ENCODE results near the gene NDUFV3.
"Not testable (repeated sequence)": the region's sequence is repeated elsewhere in the genome, so short reads cannot be mapped to it uniquely, and the experiment has no call there.

- TF ChIP-seq, protein P1, sequence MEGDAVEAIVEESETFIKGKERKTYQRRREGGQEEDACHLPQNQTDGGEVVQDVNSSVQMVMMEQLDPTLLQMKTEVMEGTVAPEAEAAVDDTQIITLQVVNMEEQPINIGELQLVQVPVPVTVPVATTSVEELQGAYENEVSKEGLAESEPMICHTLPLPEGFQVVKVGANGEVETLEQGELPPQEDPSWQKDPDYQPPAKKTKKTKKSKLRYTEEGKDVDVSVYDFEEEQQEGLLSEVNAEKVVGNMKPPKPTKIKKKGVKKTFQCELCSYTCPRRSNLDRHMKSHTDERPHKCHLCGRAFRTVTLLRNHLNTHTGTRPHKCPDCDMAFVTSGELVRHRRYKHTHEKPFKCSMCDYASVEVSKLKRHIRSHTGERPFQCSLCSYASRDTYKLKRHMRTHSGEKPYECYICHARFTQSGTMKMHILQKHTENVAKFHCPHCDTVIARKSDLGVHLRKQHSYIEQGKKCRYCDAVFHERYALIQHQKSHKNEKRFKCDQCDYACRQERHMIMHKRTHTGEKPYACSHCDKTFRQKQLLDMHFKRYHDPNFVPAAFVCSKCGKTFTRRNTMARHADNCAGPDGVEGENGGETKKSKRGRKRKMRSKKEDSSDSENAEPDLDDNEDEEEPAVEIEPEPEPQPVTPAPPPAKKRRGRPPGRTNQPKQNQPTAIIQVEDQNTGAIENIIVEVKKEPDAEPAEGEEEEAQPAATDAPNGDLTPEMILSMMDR (IDR thresholded peaks at IDR 0.05; ENCODE audit: extremely low read depth in 1 of 2, insufficient read depth in 1 of 2, low read depth in 1 of 2, low read length in 2 of 2) = not testable (repeated sequence)
- not testable (repeated sequence) for TF ChIP-seq POLR2A (IDR thresholded peaks at IDR 0.05; ENCODE audit: low read depth, low read length); EZH2 (IDR thresholded peaks at IDR 0.05; ENCODE audit: borderline replicate concordance, low read depth, low read length, severe bottlenecking); POLR2AphosphoS5 (IDR thresholded peaks at IDR 0.05; ENCODE audit: insufficient read depth, low read depth, low read length)
Measured at GRCh38 chr21:42908484-42908883, 15.4 kb downstream of the NDUFV3 start.
